C1 segment of cervical spinal cord (tissue), 14 donors: ENCODE measurements around the gene POMT1.
A peak's percentile ranks its signal among the peaks of the same experiment; 100 is the strongest.
"Not testable (repeated sequence)": the region's sequence is repeated elsewhere in the genome, so short reads cannot be mapped to it uniquely, and the experiment has no call there.

ENCODE experiments used
- DNase-seq, 14 donors: peaks; one replicate each; lab custom pipeline; 2025; lab: John Stamatoyannopoulos, UW

The POMT1 gene

DNA sequence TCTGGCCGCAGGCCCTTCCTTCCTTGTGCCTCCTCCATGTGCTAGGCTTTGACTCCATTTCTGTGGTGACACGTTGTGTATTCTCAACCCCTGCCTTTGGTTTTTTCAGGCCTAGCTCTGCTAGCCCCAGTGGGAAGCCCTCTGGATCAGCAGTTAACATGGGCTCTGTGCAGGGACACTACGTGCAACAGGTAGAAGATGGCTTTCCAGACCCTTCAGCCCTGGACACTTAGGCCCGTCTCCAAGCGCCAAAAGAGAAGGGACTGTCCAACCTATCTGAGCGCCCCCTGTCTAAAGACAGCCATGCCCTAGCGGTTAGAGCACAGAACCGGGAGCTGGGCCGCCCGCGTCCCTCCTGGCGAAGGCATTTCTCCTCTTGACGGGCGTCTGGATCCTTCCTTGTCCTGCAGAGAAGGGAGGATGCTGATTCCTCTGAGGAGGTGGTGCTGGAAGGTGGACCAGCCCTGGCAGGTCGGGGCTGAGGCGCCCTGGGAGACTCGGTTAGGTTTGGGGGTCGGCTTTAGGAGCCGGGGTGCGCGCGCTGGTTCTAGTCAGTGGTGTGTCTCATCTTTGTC lies 8.3 kb upstream of the POMT1 start:
- no peak for DNase-seq

DNA sequence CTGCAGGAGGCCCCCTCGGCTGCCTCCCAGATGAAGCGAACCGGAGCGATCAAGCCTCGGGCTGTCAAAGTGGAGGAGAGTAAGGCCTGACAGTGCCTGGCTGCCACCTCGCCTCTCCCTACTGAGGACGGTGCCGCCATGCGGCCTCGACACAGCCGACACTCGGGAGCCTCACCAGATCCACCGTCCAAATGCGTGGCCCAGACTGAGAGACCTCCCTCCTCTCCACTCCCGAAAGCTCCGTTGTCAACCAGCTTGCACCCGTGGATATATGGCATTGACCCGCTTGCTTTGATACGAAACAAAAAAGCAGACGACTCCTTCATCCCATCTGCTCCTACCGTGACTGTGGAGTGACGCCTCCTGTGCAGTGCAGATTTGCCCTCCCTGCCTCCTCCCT lies 6.9 kb upstream of the POMT1 start:
- DNase-seq, result peak in 1 of 14 donors; percentile 60

DNA sequence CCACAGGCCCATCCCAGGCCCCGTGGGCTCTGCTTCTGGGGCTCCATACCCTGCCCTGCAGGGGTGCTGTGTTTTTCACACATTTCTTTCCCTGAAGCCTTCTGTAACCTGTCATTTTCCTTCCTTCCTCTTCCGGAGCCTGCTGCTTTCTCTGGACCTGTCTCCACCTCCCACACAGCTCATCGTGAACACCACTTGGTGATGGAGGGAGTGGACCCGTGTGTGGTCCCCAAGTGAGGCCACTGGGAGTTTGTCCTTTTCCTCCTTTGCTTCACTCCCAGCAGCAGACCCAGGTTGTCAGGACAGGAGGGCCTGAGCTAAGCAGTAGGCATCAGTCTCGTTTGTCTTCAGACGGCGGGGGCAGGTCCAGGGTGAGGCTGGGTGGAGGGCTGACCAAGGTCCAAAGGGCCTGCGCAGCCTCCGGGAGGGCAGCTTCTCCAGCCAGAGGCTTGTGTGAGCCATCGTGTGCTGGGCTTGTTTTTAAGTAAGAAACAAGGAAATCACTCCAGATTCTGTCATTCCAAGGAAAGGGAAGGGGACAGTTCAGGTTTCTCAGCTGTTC lies 5.8 kb upstream of the POMT1 start:
- peak in 1 of 14 donors; percentile 47 for DNase-seq

DNA sequence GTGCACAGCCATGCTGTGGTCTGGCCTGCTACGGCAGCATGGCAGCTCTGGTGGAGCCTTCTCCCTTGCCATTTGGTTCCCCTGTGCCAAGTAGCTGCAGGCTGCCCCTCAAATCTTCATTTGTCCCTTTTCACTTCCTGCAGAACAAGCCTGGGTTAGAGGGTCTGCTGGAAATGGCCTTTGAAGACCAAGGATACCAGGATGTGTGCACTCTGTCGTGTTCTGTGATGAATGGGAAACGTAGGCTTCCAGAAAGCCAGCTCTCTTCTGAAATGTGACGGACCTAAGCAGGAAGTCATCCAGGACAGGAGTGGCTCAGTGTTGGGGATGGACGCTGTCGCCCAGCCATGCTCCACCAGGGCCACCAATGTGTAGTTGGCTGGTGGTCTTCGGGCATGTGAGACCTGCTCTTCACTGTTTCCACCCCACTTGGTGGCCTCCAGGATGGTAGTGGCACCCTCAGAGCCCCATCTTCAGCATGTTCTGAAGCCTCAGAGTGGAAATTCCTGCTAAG lies 3.4 kb upstream of the POMT1 start:
- DNase-seq, result peak in 1 of 14 donors; percentile 12

DNA sequence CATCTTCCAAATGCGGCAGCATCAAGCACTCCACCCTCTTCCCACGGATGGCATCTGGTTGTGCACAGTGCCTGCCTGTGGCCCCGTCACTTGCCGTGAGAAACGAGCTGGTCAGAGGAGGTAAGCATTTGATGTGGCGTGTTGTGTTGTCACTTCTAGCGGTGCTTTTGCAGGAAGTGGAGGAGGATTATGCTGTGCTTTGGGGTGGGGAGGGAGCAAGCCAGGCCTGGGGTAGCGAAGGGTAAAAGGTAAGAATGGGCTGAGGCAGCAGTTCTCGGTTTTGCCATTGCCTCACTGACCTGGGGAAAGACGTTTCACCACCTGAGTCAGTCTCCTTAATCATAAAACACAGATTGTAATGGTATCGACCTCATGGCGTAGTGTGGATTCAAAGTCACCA lies 2.3 kb upstream of the POMT1 start:
- DNase-seq, result no peak

DNA sequence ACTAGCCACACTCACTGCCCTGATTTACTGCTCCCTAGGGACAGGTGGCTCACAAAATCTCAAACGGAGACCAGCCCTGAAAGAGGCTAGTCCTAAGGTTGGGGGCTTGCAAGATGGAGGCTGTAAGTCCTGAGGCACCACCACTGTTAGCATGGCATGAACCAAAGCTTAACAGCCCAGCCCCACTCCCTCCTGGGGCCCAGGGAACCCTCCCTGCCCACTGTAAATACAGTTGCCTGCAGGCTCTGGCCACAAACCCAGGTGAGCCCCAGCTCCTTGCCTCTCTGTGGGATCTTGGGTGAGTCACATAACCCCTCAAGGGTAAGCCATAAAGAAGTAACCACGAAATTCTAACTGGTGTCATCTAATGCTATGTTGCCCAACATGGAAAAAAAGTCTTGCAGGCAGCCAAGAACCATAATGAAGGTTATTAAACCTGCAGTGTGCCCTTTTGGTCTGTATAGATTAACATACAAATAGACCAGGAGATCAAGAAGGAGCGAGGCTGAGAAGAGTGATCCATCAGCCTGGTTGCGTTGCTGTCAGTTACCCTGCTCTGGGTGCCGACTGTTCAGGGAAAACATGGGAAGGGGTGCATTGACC lies 1.7 kb upstream of the POMT1 start:
- DNase-seq, result no peak

DNA sequence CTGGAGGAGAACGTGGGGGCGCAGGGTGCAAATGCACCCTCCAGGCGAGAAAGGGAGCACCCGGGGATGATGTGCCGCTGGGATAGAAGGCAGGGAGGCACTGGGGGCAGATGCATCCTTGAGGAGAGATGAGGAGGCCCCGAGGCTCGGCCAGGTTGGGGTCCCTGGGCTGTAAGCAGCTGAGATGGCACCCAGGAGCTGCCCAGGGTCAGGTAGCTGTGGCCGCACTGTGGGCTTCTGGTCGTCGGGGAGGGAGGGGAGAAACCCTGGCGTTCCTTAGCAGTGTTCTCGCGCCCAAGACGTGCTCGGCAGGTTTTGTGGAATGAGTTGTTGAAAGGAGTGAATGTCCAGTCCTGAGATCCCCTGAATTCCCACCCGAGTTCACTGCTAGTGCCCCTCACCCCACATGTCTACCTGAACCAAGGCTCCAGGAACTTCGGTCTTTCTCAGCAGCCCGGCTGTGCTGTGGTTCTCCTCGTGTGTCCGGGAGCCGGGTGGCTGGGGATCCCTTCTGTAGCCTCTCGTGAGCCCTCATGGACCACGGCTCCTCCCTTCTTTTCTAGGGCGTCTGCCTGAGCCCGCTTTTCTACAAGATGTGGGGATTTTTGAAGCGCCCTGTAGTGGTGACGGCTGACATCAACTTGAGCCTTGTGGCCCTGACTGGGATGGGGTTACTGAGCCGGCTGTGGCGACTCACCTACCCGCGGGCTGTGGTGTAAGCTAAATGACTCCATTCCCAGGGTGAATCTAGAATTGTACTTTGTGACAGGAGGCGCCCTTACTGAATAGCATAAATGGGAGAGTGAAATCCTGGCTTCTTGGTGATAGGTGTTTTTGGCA lies 1.1 kb downstream of the POMT1 start:
- peak in 2 of 14 donors; percentile 28 to 31 for DNase-seq

DNA sequence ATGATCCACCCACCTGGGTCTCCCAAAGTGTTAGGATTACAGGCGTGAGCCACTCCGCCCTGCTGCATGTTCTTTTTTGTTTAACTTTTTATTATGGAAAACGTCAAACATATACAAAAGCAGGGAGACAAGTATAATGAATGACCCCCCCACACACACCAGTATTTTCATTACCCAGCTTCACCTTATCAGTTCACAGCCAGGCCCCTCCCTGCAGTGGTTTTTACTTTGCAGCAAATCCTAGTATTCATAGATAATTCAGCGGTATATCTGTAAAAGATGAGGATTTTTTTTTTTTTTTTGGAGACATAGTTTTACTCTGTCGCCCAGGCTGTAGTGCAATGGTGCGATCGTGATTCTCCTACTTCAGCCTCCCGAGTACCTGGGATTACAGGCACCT lies 2.3 kb downstream of the POMT1 start:
- DNase-seq, result no peak

- no peak for DNase-seq
Measured at GRCh38 chr9:131511416-131511815, 8.7 kb downstream of the POMT1 start.

GRCh38 chr9:131511880-131512279 lies 9.2 kb downstream of the POMT1 start:
- DNase-seq, result no peak

DNA sequence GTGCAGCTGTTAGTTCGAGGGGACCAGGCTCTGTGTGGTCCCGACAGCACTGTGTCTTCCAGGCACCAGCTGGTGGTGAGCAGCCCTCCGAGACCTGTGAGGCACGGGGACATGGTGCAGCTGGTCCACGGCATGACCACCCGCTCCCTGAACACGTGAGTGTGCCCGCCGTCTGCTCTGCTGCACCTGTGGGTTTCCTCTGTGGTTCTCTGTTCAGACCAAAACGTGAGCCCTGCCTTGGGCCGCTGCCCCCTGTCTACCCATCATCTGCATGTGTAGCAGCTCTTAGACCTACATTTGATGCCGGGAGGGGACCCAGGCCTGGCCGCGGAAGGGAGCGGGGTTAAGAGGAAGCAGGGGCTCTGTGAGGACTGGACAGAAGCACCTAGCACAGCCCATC lies 10.5 kb downstream of the POMT1 start:
- DNase-seq, result no peak

- DNase-seq, result not testable (repeated sequence)
Measured at GRCh38 chr9:131515559-131516031, 12.9 kb downstream of the POMT1 start.

GRCh38 chr9:131516100-131516499 lies 13.4 kb downstream of the POMT1 start:
- DNase-seq, result no peak

- no peak for DNase-seq
Measured at GRCh38 chr9:131516930-131517329, 14.2 kb downstream of the POMT1 start.

GRCh38 chr9:131517761-131518190 lies 15.1 kb downstream of the POMT1 start:
- DNase-seq, result peak in 6 of 14 donors; percentile 28 to 59 (median 38)

- no peak for DNase-seq
Measured at GRCh38 chr9:131518553-131518952, 15.8 kb downstream of the POMT1 start.

DNA sequence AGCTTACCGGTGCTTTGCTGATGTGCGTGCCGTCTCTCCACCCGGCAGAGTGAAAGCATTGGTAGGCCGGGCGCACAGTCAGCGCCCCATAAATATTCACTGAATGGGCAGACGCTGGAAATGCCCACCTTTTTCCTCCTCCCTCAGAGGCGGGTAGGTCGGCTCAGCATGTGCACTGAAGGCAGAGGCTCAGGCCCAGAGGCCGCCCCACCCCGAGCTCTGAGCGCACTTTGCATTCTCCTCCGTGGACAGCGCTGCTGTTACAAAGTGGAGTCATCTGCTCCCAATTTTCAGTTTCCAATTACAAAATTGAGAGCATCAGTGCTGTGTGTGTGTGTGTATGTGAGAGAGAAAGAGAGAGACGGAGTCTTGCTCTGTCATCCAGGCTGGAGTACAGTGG lies 17.8 kb downstream of the POMT1 start:
- DNase-seq, result no peak

DNA sequence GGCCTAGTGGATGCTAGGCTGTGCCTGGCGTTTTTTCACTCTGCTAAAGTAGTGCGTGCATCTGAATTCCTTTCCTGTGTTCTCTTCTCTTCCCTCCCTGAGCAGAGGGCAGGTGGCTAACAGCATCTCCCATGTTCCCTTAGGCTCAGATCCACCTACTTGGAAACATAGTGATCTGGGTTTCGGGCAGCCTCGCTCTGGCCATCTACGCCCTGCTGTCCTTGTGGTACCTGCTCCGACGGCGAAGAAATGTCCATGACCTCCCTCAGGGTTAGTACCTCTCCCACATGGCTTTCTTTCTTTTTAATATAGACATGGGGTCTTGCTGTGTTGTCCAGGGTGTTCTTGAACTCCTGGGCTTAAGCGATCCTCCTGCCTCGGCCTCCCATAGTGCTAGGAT lies 18.5 kb downstream of the POMT1 start:
- no peak for DNase-seq

DNA sequence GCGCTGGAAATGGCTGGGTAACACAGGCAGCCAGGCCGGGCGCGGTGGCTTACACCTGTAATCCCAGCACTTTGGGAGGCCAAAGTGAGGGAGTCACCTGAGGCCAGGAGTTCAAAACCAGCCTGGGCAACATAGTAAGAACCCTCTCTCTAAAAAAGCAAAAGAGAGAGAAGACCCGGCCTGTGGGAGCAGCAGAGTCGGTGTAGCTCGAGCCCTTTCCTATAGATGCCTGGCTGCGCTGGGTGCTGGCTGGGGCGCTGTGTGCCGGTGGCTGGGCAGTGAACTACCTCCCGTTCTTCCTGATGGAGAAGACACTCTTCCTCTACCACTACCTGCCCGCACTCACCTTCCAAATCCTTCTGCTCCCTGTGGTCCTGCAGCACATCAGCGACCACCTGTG lies 19.1 kb downstream of the POMT1 start:
- DNase-seq, result no peak

DNA sequence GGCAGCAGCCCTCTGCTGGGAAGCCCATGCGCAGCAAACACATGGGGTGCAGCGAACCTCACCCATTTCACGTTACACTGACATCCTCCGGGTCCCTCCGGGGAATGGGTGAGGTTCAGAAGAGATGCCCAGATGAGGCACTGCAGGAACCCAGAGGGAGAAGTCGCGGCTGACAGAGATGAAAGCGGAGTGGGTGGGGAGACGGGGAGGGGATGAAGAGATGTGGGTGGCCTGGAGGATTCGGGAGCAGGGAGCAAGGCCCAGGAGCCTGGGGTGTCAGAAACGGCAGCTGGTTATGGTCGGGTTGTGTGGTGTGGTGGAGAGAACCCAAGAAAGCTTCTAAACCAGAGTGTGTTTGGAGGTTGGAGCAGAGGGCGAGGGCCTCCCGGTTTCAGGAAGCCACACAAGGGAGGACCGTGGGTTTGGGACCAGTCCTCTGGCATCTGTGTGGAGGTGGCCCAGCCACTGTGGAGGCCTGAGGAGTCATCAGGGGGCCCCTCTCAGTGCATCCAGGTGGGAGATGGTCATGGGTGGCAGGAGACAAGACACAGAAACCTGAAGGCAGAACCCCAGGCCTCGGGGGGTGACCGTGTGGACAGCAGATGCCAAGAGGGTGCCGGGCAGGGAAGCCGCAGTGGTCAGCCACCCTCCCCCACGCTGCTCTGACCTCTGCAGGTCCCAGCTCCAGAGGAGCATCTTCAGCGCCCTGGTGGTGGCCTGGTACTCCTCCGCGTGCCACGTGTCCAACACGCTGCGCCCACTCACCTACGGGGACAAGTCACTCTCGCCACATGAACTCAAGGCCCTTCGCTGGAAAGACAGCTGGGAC lies 19.8 kb downstream of the POMT1 start:
- DNase-seq, result no peak

- no peak for DNase-seq
Measured at GRCh38 chr9:131523086-131523388, 20.3 kb downstream of the POMT1 start.
